NCI-H1092 (cell line): ENCODE results near the gene USP12.

Experiments
- DNase-seq: peaks from one replicate; lab custom pipeline; 2025; lab: John Stamatoyannopoulos, UW

The USP12 gene

DNA sequence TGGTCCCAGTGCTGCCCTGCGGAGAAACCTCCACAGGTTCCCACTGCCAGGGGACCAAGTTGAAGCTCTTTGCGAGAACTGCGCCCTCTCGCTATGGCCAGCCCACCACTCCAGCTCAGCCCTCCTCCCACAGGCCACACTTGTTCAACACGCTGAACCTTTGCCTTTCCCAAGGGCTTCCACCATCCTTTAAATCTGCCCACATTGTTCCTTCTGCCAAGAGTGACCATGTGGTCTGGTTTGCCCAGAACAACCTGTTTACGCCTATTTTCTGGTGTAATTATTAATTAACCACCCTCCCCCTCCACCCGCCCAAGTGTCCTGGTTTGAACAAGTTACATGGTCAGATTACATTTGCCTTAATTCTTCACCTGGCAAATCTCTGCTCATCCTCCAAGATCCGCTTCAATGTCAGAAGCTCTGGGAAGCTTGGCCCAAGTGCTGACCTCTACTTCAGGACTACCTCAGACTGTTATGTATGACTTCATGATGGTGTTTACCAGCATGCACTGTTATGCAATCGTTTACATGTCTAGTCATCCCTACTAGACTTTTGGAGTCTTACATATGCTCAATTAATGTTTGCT lies 12.0 kb upstream of the USP12 start:
- DNase-seq = no peak

DNA sequence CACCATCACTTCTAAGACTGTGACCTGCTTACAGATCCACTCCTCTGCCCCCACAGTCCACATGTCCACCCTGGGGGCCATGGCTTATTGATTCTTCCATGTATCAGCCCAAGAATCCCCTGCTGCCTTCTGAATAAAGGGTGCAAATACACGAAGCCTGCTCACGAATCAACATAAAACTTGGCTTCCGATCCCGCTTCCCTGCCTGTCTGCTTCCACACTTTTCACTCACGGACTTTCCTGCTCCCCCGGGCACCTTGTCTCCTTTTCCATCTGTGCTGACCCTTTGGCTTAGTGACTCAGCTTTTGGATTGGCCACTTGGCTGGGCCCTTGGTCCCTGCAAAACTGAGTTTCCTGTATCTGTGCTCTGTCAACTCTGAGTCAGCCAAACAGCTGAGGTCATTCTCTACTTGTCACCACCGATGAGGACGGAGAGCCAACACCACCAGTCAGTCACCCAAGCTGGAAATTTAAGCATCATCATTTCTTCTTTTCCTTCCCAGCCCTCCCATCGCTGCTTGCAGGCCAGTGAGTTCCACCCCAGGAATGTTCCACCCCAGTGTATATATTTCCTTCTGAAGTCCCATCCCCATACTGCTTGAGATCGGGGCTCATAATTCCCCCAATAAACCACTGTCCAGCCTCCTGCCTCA lies 11.4 kb upstream of the USP12 start:
- DNase-seq = no peak

DNA sequence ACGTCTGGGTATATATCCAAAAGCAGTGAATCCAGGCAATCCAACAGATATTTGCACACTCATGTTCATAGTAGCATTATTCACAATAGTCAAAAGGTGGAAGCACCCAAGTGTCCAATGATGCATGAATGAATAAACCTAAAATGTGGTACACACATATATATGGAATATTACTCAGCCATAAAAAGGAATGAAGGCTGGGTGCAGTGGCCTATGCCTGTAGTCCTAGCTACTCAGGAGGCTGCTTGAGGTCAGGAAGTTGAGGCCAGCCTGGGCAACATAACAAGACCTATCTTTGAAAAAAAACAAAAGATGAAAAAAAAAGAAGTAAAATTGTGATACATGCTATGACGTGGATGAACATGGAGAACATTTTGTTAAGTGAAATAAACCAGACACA lies 10.4 kb upstream of the USP12 start:
- DNase-seq = no peak

DNA sequence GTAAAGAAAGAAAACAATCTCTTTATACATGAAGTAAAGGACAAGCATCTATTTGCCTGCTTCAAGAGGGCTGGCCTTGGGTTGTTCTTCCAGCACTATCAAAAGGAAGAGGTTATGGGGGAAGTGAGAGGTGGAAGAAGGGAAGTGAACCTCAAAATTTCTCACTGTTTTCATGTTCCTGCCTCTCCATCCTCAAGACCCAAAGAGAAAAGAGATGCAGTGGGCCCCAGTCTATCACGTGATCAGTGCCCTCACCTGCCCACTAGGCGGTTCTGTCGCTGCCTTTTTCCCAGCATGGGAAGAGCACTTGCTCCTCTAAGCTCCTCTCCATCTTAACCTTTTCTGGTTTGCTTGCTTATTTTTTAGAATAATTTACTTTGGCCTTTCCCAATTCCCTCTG lies 6.2 kb upstream of the USP12 start:
- no peak for DNase-seq

DNA sequence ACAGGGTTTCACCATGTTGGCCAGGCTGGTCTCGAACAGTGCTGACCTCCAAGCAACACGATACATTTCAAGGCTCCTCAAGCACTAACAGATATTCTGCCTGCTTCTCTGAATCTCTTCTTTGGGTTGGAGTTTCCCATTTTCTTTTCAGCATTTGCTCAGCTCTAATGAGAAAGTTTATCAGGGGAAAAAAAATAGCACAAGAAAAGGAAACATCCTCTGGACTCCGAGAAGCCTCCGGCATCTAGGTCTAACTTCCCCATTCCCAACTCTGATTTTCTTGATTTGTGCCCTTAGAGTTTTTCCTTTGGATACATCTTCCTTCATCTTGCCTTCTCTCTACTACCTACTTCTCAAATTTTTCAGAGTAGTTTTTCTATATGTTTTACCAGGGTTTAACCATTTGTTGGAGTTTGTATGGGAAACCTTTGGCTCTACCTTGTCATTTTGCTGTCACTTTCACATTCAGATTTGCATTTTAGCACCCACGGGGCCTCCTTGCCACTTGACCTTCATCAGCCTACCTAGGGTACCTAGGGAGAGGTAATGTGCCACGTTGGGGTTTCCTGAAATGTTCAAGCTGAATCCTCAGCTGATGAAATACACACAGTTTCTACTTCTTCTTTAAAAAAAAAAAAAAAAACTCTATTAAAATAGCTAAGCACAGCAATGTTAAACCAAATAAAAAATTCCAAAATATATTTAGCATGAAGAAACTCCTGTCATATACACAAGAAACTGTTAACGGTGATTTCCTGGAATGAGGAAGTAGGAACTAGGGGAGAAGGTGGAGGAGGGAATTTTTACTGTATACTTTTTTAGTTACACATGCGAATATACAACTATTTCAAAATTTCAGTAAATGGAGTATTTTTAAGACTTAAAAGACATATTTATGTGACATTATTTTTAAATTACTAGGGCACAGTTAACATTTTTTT lies 5.1 kb upstream of the USP12 start:
- no peak for DNase-seq

DNA sequence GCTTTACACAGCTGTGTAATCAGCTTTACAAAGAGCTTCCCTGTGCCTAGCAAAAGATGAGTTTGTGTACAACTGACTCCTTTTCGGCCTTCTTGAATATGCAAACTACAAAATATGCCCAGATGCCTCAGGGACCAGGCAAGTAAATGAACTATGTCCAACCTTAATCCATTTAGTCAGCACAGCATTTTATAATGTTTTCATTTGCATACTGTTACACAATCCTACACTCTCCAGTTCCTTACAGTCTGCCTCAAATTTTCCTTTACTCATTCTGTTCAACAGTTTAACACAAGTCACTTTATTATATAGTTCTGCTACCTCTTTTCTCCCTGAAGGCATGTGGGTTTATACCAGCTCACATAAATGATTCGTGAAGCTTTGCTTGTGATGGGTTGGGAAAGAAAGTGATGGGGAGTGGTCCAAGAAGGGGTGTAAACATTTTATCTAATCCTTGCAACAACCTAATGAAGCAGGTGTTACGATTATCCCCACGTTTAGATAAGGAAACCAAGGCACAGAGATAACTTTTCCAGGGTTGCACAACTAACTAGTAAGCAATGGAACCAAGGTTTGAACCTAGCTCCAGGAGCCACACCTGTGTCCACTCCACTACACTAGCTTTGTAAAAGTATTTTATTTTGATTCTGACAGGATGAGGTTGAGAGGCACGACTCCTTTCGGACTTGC lies 3.3 kb upstream of the USP12 start:
- no peak for DNase-seq

DNA sequence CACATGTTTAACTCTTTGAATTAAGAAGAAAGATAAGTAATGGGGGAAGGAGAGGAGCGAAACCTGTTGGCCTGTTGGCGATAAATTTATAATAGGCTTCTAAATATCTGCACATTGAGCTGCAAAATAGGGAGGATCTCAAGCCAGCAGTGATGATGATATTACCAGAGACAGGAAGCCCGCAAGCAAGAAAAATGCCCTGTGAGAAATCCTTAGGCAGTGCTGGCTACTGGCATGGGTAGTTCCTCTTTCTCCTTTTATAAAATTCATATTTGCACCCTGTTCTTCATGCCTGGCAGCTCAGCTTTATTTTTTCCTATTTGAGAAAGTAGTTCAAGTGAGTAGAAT lies 858 bp upstream of the USP12 start:
- no peak for DNase-seq

DNA sequence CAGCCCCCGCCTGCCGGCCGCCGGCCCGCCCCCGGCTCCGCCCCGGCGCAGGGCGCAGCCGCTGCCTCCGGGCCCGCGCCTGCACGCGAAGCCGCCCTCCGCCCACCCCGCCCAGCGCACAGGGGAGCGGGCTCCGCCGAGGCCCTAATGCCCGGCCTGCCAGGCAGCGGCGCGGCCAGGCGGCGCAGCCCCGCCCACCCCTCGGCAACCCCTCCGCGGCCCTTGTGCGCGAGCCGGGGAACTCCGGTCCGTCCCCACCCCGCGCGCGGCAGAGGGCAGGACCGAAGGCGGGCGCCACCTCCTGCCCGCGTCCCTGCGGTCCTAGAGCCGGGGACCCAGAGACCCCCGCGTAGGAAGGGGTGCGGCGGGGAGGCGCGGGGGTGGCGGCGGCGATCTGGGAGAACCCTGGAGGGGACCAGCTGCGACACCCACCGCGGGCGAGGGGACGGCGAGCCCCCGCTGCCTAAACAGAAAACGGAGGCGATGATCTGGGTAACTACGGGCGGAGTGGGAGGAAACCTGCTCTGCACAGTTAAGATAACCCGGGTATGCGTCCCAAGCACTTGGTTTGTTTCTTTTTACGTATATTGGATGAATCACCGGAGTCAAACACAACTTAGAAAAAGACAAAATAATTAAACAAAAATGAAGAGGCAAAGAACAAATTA lies 350 bp upstream of the USP12 start:
- DNase-seq = peak; percentile 89

DNA sequence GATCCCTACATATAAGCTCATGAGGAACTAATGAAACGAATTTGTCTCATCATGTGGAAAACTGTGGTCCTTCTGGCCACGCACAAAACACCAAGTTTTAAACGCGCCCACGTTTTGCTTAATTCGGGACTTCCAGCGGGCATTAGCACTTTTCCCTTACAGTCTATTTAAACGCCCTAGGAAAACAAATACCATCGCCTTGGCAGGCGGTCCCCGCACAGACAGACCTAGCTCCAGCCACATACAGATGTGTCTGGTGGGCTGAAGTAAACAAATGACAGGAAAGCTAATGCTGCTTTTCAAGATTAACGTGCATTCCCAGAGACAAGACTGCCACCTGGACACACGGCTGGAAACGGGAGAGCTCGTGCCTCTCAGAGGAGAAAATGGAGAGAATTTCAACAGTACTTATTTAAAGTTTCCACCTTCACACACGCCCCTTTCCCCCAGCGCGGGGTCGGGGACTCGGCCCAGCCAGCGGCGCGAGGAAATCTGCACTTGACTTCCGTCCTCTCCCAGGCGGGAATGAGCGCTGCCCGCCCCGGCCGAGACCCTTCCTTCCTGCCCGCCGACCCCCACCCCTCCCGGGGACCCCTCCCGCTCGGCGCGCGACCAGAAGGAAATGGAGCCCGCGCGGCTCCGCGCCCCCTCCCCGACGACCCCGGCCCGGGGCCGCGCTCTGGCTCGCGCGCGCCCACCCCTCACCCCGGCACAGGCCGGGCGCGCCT lies 931 bp downstream of the USP12 start:
- DNase-seq = peak; percentile 28

DNA sequence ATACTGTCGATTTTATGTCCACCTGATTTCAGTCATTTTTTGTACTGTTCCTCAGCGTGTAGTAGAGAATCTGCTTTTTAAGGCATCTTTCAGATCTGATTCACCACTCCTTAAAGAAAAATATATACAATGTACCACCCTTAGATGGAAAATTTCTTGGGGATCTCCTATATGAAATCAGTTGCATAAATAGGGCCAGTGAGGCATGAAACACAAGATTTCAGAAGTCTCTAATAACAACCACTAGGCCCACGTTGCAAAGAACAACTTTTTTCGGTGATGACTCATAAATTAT lies 1.4 kb downstream of the USP12 start:
- DNase-seq = no peak

DNA sequence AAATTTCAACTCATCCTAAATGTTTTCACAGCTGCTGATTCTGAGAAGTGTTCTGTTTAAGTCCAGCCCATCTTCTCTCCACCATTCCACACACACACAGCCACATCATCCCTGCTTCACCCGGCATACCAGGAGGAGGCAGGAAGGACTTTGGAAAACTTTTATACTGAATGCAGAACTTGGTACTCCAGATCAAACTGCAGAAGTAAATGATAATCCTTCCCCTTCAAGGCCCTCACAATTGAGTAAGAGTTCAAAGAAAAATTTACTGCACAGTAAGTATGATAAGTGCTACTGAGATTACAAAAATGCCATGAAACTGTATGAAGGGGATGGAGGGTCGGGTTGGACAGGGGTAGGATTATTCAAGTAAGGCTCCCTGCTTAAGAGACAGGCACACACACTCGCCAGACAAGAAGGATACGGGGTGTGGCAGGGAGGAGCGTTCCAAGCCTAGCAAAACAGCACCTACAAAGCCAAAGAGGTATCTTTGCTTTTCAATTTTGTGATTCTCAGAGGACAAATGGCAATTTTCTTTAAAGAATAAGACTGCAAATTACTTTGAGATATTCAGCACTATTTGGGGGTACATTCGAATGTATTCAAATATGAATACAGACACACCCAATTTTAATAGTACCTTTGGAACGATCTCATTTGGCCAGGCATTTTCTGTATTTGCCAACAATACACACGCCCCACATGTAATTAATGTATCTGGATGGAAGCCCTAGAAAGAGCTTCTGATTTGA lies 2.5 kb downstream of the USP12 start:
- DNase-seq = no peak

DNA sequence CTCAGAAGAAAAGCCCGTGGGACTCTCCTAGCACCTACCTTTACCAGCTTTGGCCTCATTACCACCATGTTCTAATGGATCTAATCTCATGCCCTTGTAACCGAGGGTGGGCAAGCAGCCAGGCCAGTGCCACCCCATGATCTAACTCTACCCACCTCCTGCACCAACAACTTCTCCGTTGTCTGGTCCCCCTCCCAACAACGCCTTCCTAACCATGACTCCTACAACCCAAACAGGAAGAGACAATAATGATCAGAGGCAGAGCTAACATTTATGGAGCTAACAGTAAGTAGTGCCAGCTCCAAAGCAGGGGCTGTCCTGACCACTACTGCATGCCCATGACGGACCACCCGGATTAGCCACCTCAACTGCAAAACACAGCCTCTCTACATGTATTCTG lies 3.5 kb downstream of the USP12 start:
- DNase-seq = no peak

DNA sequence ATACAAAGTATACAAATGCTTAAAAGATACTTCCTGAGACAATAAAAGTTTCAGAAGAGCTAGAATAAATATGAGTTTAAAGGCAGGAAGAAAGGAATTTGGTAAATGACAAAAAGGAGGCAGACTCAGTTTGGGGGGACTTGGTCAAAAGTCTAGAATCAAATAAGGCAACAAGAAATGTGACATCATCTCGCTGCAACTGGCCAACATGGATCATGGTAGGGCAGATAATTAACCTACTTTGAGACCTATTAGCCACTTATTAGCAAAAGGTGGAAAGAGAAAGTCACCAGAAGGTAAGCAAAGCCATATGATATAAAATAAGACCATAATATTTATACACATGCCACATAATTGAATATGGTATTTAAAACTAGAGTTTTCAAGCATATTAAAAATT lies 5.3 kb downstream of the USP12 start:
- DNase-seq = no peak

DNA sequence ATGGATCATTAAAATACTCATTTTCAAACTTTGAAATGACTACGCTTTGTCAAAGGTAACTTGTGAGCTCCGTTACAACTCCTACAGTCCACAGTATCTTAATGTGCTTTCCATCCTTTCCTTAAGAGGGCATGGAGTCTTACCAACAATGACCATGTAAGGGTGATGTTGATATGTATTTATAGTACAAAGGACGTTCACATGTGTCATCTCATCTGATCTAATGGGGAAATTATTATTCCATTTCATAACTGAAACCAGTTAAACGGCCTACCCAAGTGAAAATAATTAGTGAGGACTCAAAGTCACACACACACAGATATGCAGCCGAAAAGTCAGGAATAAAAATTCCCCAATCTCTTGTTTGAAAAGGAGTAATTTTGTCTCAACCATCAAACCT lies 9.6 kb downstream of the USP12 start:
- no peak for DNase-seq

DNA sequence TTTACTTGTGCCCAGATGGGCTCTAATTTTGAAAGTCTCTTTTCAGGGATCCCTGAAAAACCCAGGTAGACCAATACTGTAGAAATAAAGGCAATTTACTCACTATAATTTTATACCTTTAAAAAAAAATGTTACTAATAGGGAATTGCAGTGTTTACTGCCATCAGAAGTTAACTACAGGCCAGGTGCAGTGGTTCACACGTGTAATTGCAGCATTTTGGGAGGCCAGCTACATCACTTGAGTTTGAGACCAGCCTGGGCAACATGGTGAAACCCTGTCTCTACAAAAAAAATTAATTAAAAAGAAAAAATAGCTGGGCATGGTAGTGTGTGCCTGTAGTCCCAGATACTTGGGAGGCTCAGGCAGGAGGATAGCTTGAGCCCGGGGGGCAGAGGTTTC lies 10.2 kb downstream of the USP12 start:
- DNase-seq = no peak

DNA sequence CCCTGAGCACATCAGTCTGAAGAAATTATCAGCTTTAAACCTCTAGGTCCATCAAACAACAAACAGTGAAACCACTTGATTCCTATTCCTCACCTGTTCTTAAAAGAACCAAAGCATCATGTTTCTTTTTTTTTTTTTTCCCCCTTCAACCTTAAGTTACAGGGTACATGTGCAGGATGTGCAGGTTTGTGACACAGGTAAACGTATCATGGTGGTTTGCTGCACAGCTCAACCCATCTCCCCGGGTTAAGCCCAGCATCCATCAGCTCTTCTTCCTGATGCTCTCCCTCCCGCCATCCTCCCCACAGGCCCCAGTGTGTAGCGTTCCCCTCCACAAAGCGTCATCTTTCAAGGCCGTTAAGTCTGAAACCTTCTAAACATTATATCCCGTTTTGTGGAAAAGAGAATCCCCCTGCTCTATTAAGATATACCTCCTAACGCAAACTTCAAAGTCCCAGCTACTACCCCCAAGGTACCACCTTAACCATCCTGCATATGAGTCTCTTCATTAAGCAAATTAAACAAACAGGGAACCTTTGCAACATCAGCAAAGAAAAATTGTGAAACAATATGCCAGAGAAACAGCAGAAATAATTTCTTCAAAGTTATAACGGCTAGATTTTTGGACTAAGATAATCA lies 10.8 kb downstream of the USP12 start:
- no peak for DNase-seq

DNA sequence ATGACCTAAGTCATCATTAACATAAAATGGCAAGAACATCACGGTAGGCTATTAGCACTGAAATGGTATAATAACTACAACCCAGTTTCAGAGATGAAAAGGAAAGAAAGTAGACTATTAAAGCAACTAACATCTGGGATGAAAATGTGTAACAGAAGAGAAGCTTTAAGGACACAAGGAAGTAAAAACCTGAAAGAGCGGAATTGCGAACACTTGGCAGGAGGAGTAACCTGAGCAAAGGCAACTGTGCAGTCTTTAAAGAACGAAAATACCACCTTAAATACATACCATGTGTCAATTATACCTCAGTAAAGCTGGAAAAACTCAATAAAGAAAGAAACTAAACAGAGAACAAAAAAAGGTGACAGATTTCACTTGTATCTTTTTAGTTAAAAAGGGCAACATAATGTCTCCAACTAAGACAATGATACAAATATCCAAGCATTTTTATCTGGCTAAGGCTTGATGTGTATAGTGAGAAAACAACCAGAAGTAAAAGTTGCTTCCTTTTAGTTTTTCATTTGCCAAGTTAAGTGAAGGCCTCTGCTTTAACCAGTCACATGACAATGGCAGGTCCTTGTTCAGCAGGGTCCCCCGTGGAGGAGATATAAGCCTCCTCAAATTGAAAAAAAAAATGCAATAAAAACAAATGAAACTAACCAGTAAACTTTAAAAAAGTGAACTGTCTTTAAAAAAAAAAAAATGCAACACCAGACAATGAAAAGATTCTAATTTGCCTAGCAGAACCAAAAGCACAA lies 11.6 kb downstream of the USP12 start:
- DNase-seq = no peak

DNA sequence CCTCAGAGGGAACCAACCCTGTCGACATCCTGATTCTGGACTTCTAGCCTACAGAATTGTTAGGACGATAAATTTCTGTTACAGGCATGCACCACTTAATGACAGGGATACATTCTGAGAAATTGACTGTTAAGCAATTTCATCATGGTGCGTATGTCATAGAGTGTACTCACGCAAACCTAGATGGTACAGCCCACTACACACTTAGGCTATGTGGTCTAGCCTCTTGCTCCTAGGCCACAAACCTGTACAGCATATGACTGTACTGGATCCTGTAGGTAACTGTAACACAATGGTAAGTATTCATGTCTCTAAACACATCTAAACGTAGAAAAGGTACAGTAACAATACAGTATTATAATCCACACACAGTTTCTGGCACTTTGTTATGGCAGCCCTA lies 13.3 kb downstream of the USP12 start:
- DNase-seq = no peak

DNA sequence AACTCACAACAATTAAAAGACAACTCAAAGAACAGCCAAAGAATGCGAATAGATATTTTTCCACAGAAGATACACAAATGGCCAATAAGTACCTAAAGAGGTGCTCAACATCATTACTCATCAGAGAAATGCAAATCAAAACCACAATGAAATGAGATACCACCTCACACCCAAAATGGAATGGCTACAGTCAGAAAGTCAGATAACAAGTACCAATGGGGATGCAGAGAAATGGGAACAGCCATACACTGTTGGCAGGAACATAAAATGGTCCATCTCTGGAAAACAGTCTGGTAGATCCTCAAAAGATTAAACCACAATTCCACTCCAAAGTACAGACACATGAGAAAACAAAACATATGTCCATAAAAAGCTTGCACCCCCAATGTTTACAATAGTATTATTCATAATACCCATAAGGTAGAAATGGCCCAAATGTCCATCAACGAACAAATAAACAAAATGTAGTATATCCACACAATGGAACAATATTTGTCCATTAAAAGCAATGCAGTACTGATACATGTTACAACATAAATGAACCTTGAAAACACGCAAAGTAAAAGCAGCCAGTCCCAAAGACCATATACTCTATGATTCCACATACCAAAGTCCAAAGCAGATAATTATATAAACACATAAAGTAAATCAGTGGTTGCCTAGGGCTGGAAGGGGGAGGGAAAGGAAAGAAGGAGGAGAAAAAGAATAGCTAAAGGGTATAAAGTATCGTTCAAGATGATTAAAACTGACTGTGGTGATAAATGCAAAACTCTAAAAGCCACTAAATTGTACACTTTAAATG lies 19.6 kb downstream of the USP12 start:
- DNase-seq = no peak
